K562 (cell line): ENCODE measurements around the gene CNR1.

Experiments
- ATF2 ChIP-seq: sonication (generic); formaldehyde crosslinking; IDR thresholded peaks from 2 replicates; pipeline ENCODE4 v1.8.1; 2022; ENCODE audit warnings: missing genetic modification reagents
- CTCF ChIP-seq, 3 experiments: IDR thresholded peaks in 2 of 3; conservative IDR thresholded peaks in 1 of 3; 2 replicates each; pipeline ENCODE4 v1.5.1; 2011 to 2012; ENCODE audit warnings: low read length in 3 of 3, mild to moderate bottlenecking in 3 of 3, control low read depth in 2 of 3, improper control_type of control experiment in 1 of 3, inconsistent platforms in 1 of 3, low read depth in 1 of 3, mixed read lengths in 1 of 3, moderate library complexity in 1 of 3; ENCODE audit not compliant: insufficient read depth in 2 of 3
- MXI1 ChIP-seq: IDR thresholded peaks from 2 replicates; pipeline ENCODE4 v1.6.1; 2011; ENCODE audit warnings: low read depth, mild to moderate bottlenecking, improper control_type of control experiment, low read length
- RB1 ChIP-seq: fragments of 450-650 bp; IDR thresholded peaks from 2 replicates; pipeline ENCODE4 v1.6.1; 2017; ENCODE audit warnings: low read depth, mild to moderate bottlenecking
- SRF ChIP-seq, 2 experiments: fragments of 250-450, 450-650 bp in 1 of 2; sonication (Bioruptor Pico) in 1 of 2; sonication (generic) in 1 of 2; formaldehyde crosslinking; IDR thresholded peaks; 2 replicates each; pipeline versions ENCODE4 v1.5.0 to v1.5.1; 2020 to 2022; ENCODE audit warnings: mild to moderate bottlenecking in 1 of 2, missing genetic modification reagents in 1 of 2
- SUPT5H ChIP-seq: fragments of 450-650 bp; IDR thresholded peaks from 2 replicates; pipeline ENCODE4 v1.6.1; 2016
- TAF1 ChIP-seq: IDR thresholded peaks from 2 replicates; pipeline ENCODE4 v1.6.1; 2011; ENCODE audit warnings: mild to moderate bottlenecking, low read length, moderate library complexity; ENCODE audit not compliant: insufficient read depth, control insufficient read depth, severe bottlenecking; ENCODE audit errors: extremely low read depth

GRCh38 chr6:88114838-88115237 is 51.3 kb downstream of the CNR1 start:
- no peak for TF ChIP-seq TAF1
- no peak for TF ChIP-seq CTCF (IDR thresholded peaks at IDR 0.05 in 2 of 3, conservative IDR thresholded peaks at IDR 0.05 in 1 of 3; ENCODE audit: insufficient read depth in 2 of 3, low read depth in 1 of 3, low read length in 3 of 3)
- no peak for TF ChIP-seq ATF2 (CRISPR knock-in tag)
- TF ChIP-seq SUPT5H = no peak
- no peak for TF ChIP-seq RB1
- no peak for TF ChIP-seq MXI1
- no peak for TF ChIP-seq SRF (CRISPR knock-in tag; IDR thresholded peaks at IDR 0.05)
